HepG2 (cell line): Measurements from ENCODE around the gene DNM1. TPM values are rescaled to one million over a fixed set of nuclear protein-coding genes. Genes with fewer than 3 reads are reported as not detected.

ENCODE experiments used
- ATAC-seq: fragments of 200-7000 bp; cut with Tn5 transposase; 3 replicates; pipeline ENCODE4 v1.9.1; 2020; ENCODE audit warnings: mild to moderate bottlenecking, moderate library complexity
- BruUV-seq: library from RNA; stranded (reverse); fragments of 400-500 nt; replicated peaks from 2 replicates; lab custom pipeline; 2021; lab: Mats Ljungman, UMichigan
- CTCF ChIA-PET: fragments of 300-600 bp; formaldehyde crosslinking; extraction: SDS; loops from one replicate; lab custom pipeline; 2021; ENCODE audit warnings: low total read pairs, inconsistent platforms, low intra/inter-chr PET ratio; lab: Yijun Ruan, JAX
- POLR2A ChIA-PET: fragments of 350-600 bp; sonication (Branson Sonifier 250); formaldehyde crosslinking; loops from one replicate; lab custom pipeline; 2020; ENCODE audit warnings: antibody characterized with exemption, inconsistent platforms; lab: Yijun Ruan, JAX
- DNase-seq: peaks from one replicate; pipeline ENCODE4 v3.0.0-alpha.2; 2015; ENCODE audit warnings: low spot score
- FAIRE-seq: peaks from 3 replicates; lab custom pipeline; 2011; peaks lifted over from hg19 to GRCh38; lab: Jason Lieb, UNC
- H2AFZ ChIP-seq: one replicate; pipeline ENCODE4 v1.6.1; 2011; ENCODE audit warnings: low read length, inconsistent platforms
- H3K27ac ChIP-seq: fragments of 300-600 bp; 3 replicates; pipeline ENCODE4 v1.8.0; 2011; ENCODE audit warnings: mixed run types, mild to moderate bottlenecking, mixed read lengths, low read length, inconsistent platforms; ENCODE audit not compliant: insufficient read depth; ENCODE audit errors: extremely low read length
- H3K27me3 ChIP-seq, 2 experiments: fragments of 200-600 bp in 1 of 2; 2 replicates in 1 of 2; 3 replicates in 1 of 2; pipeline versions ENCODE4 v1.6.0 to v1.8.0; 2011; ENCODE audit warnings: low read length in 2 of 2, mild to moderate bottlenecking in 2 of 2, moderate library complexity in 2 of 2, inconsistent platforms in 1 of 2; ENCODE audit not compliant: insufficient read depth in 2 of 2, control insufficient read depth in 1 of 2
- H3K36me3 ChIP-seq, 2 experiments: fragments of 200-600 bp in 1 of 2; replicated peaks in 1 of 2; 2 replicates in 1 of 2; 3 replicates in 1 of 2; pipeline versions ENCODE4 v1.5.1 to v1.8.0; 2011; ENCODE audit warnings: low read length in 2 of 2, inconsistent platforms in 1 of 2; ENCODE audit not compliant: insufficient read depth in 2 of 2, control insufficient read depth in 1 of 2
- H3K4me1 ChIP-seq: 2 replicates; pipeline ENCODE4 v1.5.1; 2012; ENCODE audit warnings: low read length, inconsistent platforms; ENCODE audit not compliant: insufficient read depth
- H3K4me2 ChIP-seq: 2 replicates; pipeline ENCODE4 v1.6.0; 2011; ENCODE audit warnings: low read depth, low read length, inconsistent platforms
- H3K4me3 ChIP-seq, 3 experiments: fragments of 200-600 bp in 1 of 3; sonication (generic), shearing (Covaris generic) in 1 of 3; replicated peaks in 1 of 3; 2 replicates each; pipeline ENCODE4 v1.5.1; 2011 to 2016; ENCODE audit warnings: low read length in 3 of 3, inconsistent platforms in 2 of 3, low read depth in 2 of 3, mild to moderate bottlenecking in 2 of 3, control low read depth in 1 of 3, mixed read lengths in 1 of 3; ENCODE audit not compliant: insufficient read depth in 1 of 3
- H3K79me2 ChIP-seq: one replicate; pipeline ENCODE4 v1.6.1; 2011; ENCODE audit warnings: low read length, inconsistent platforms; ENCODE audit not compliant: insufficient read depth
- H3K9ac ChIP-seq: 2 replicates; pipeline ENCODE4 v1.6.0; 2011; ENCODE audit warnings: mild to moderate bottlenecking, low read depth, low read length, inconsistent platforms; ENCODE audit not compliant: insufficient read depth
- H3K9me3 ChIP-seq: 2 replicates; pipeline ENCODE4 v1.5.1; 2012; ENCODE audit warnings: mild to moderate bottlenecking, low read length
- H4K20me1 ChIP-seq: 2 replicates; pipeline ENCODE4 v1.6.0; 2011; ENCODE audit warnings: inconsistent platforms, mild to moderate bottlenecking, low read length, moderate library complexity; ENCODE audit not compliant: insufficient read depth
- CREM ChIP-seq, 2 experiments: sonication (generic) in 1 of 2; formaldehyde crosslinking in 1 of 2; IDR thresholded peaks; 2 replicates each; pipeline versions ENCODE4 v1.4.0 to v1.6.1; 2016 to 2020; ENCODE audit warnings: antibody characterized with exemption in 1 of 2, mild to moderate bottlenecking in 1 of 2, missing genetic modification reagents in 1 of 2
- IRX3 ChIP-seq: sonication (generic); formaldehyde crosslinking; IDR thresholded peaks from 2 replicates; pipeline ENCODE4 v1.8.1; 2023; ENCODE audit warnings: mild to moderate bottlenecking, low read depth, missing genetic modification reagents, borderline replicate concordance
- KMT2A ChIP-seq: sonication (generic); formaldehyde crosslinking; IDR thresholded peaks from 2 replicates; pipeline ENCODE4 v1.4.0; 2020; ENCODE audit warnings: missing genetic modification reagents
- NCOA2 ChIP-seq: sonication (generic); formaldehyde crosslinking; IDR thresholded peaks from 2 replicates; pipeline ENCODE4 v1.8.0; 2022; ENCODE audit warnings: inconsistent platforms
- NKX3-1 ChIP-seq: sonication (generic); formaldehyde crosslinking; IDR thresholded peaks from 2 replicates; pipeline ENCODE4 v1.5.0; 2020; ENCODE audit warnings: missing genetic modification reagents
- PAX8 ChIP-seq: sonication (generic); formaldehyde crosslinking; IDR thresholded peaks from 2 replicates; pipeline ENCODE4 v1.8.0; 2022; ENCODE audit warnings: mild to moderate bottlenecking, missing genetic modification reagents, borderline replicate concordance
- ZNF121 ChIP-seq: sonication (generic); formaldehyde crosslinking; IDR thresholded peaks from 2 replicates; pipeline ENCODE4 v1.5.0; 2020; ENCODE audit warnings: mild to moderate bottlenecking, missing genetic modification reagents
- ZNF282 ChIP-seq: fragments of 450-650 bp; IDR thresholded peaks from 2 replicates; pipeline ENCODE4 v1.6.1; 2018; ENCODE audit not compliant: partially characterized antibody
- ZNF562 ChIP-seq: sonication (generic); formaldehyde crosslinking; IDR thresholded peaks from 2 replicates; pipeline ENCODE4 v1.8.0; 2022; ENCODE audit warnings: missing genetic modification reagents, borderline replicate concordance
- ZNF713 ChIP-seq: sonication (generic); formaldehyde crosslinking; IDR thresholded peaks from 2 replicates; pipeline ENCODE4 v1.4.0; 2020; ENCODE audit warnings: mild to moderate bottlenecking, missing genetic modification reagents
- ZSCAN29 ChIP-seq: sonication (generic); formaldehyde crosslinking; conservative IDR thresholded peaks from 2 replicates; pipeline ENCODE4 v1.4.0; 2020; ENCODE audit warnings: mild to moderate bottlenecking, missing genetic modification reagents
- WGBS: methylation state at CpG from one replicate; pipeline ENCODE4 v1.1.6; 2017; ENCODE audit warnings: low lambda C conversion rate; 5-methylcytosine and 5-hydroxymethylcytosine counted together
- in situ Hi-C: cut with HindIII; loops from 2 replicates; pipeline ENCODE4 v1.10.0; 2017; ENCODE audit warnings: low pct_unique_long_range_greater_than_20kb; ENCODE audit not compliant: extremely low pct_ligation_motif_present
- intact Hi-C: fragments of 100-400 bp; cut with micrococcal nuclease; formaldehyde crosslinking; loops from one replicate; pipeline ENCODE4 v1.10.0; 2022; ENCODE audit not compliant: unreplicated experiment
- polyA plus RNA-seq, 8 experiments: library from polyadenylated mRNA; depleted of rRNA in 3 of 8; stranded (reverse) in 7 of 8; unstranded in 1 of 8; fragments of >200 nt; fragmentation: Illumina TruSeq in 4 of 8; extraction: Trizol in 4 of 8; gene quantifications; 2 replicates each; pipeline versions ENCODE4 v1.2.1 to v1.2.3, GENCODE V29; 2011 to 2016; ENCODE audit warnings: low read depth in 4 of 8, missing spikeins in 1 of 8, mixed read lengths in 1 of 8; ENCODE audit not compliant: insufficient read depth in 1 of 8
- total RNA-seq, 5 experiments: library from RNA; depleted of rRNA; stranded (reverse); fragments of >200 nt; fragmentation: Illumina TruSeq; extraction: Trizol; gene quantifications; 2 replicates each; pipeline ENCODE4 v1.2.3, GENCODE V29; 2016; ENCODE audit warnings: low read depth in 1 of 5
- TF ChIP-seq, protein P1 (sequence below), 2 experiments: IDR thresholded peaks; 2 replicates each; pipeline ENCODE4 v1.6.1; 2011 to 2012; ENCODE audit warnings: low read length in 2 of 2, borderline replicate concordance in 1 of 2, low read depth in 1 of 2, mild to moderate bottlenecking in 1 of 2, moderate library complexity in 1 of 2
- TF ChIP-seq, protein P2 (sequence below): sonication (generic); formaldehyde crosslinking; IDR thresholded peaks from 2 replicates; pipeline ENCODE4 v1.5.0; 2020; ENCODE audit warnings: missing genetic modification reagents

The DNM1 gene
- total and polyA plus RNA-seq, 2 of the 13 experiments (the other 11 are each of a cell fraction or from before 2014, with no cell fraction given): 0.13 to 0.58 TPM

DNA sequence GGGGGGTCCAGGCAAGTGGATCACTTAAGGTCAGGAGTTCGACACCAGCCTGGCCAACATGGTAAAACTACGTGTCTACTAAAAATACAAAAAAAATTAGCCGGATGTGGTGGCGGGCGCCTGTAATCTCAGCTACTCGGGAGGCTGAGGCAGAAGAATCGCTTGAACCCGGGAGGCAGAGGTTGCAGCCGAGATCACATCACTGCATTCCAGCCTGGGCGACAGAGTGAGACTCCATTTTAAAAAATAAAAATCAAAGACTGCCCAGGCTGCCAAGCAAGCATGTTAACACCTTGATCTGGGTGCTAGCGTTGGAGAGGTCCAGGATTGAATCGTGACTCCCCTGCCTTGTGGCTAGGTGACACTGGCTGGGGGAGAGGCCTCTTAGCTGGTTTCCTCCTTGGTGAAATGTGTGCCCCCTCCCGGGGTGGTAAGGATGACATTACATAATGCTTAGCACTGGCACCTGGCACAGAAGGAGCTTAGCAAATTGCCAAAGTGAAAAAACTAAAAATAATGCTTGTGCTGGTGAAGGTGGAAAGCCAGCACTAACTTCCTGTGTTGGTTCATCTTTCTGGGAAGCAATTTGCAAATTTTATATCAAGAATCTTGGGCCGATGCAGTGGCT is 9.6 kb upstream of the DNM1 start:
- Histone ChIP-seq H3K27ac (no peak overlapping the region), H3K9me3 (no peaks in the 10 kb centered on the region), H3K27me3 (no peaks in the 10 kb centered on the region), H3K4me1 (peaks cover 11% of the 10 kb centered on the region), H3K9ac (no peak overlapping the region), H2AFZ (no peak overlapping the region), H3K4me3 (no peak overlapping the region), H4K20me1 (no peaks in the 10 kb centered on the region), H3K4me2 (no peak overlapping the region), H3K36me3 (peaks cover 2 to 7% of the 10 kb centered on the region in 2 experiments; a peak in 1 of 5 replicates), H3K79me2 (peaks cover 9% of the 10 kb centered on the region)
- ChIA-PET POLR2A (interaction anchor here (1.3 kb wide), 1 partner anchor 121 kb away, joined by 4 read pairs; no protein-coding TSS in a partner anchor), CTCF (no interaction called here)
- intact Hi-C loops (no loop called here), in situ Hi-C loops (no loop called here)
- no TSS peak for BruUV-seq
- DNase-seq (no peak), FAIRE-seq (no peak), ATAC-seq (no peak)
- TF ChIP-seq ZSCAN29 (CRISPR knock-in tag) (no peak), CREM (IDR thresholded peaks at IDR 0.05) (no peak), CREM (CRISPR knock-in tag; IDR thresholded peaks at IDR 0.05) (no peak), PAX8 (CRISPR knock-in tag) (no peak), ZNF562 (no peak), IRX3 (CRISPR knock-in tag) (no peak), NCOA2 (no peak), NKX3-1 (no peak), ZNF713 (CRISPR knock-in tag) (no peak), ZNF282 (no peak), KMT2A (CRISPR knock-in tag) (no peak), ZNF121 (CRISPR knock-in tag) (no peak)
- TF ChIP-seq, protein P1, sequence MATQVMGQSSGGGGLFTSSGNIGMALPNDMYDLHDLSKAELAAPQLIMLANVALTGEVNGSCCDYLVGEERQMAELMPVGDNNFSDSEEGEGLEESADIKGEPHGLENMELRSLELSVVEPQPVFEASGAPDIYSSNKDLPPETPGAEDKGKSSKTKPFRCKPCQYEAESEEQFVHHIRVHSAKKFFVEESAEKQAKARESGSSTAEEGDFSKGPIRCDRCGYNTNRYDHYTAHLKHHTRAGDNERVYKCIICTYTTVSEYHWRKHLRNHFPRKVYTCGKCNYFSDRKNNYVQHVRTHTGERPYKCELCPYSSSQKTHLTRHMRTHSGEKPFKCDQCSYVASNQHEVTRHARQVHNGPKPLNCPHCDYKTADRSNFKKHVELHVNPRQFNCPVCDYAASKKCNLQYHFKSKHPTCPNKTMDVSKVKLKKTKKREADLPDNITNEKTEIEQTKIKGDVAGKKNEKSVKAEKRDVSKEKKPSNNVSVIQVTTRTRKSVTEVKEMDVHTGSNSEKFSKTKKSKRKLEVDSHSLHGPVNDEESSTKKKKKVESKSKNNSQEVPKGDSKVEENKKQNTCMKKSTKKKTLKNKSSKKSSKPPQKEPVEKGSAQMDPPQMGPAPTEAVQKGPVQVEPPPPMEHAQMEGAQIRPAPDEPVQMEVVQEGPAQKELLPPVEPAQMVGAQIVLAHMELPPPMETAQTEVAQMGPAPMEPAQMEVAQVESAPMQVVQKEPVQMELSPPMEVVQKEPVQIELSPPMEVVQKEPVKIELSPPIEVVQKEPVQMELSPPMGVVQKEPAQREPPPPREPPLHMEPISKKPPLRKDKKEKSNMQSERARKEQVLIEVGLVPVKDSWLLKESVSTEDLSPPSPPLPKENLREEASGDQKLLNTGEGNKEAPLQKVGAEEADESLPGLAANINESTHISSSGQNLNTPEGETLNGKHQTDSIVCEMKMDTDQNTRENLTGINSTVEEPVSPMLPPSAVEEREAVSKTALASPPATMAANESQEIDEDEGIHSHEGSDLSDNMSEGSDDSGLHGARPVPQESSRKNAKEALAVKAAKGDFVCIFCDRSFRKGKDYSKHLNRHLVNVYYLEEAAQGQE (IDR thresholded peaks at IDR 0.05; ENCODE audit: borderline replicate concordance in 1 of 2, low read depth in 1 of 2, low read length in 2 of 2): no peak
- TF ChIP-seq, protein P2, sequence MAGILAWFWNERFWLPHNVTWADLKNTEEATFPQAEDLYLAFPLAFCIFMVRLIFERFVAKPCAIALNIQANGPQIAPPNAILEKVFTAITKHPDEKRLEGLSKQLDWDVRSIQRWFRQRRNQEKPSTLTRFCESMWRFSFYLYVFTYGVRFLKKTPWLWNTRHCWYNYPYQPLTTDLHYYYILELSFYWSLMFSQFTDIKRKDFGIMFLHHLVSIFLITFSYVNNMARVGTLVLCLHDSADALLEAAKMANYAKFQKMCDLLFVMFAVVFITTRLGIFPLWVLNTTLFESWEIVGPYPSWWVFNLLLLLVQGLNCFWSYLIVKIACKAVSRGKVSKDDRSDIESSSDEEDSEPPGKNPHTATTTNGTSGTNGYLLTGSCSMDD (CRISPR knock-in tag): no peak
- 92% methylated on average over 14 of the region's 14 CpGs for WGBS
